ENCODE data around the gene KPNB1. TPM values are rescaled to one million over a fixed set of nuclear protein-coding genes. Genes with fewer than 3 reads are reported as not detected.
A peak's percentile ranks its signal among the peaks of the same experiment; 100 is the strongest.

The KPNB1 gene
- total RNA-seq, 1 donor from 2014 or later: 210 TPM

GRCh38 chr17:47665655-47666054 is 15.9 kb downstream of the KPNB1 start:
- no peak overlapping the region for H3K4me3 ChIP-seq
- ATAC-seq (peak in 1 of 2 donors; percentile 28), DNase-seq (no peak)
- H3K36me3 ChIP-seq: peaks cover 98% of the 10 kb centered on the region
- H3K27ac ChIP-seq: no peak overlapping the region
- no peaks in the 10 kb centered on the region for H3K9me3 ChIP-seq
- peaks cover 8% of the 10 kb centered on the region for H3K4me1 ChIP-seq
- no peak for TF ChIP-seq CTCF (IDR thresholded peaks at IDR 0.05)
- H3K27me3 ChIP-seq (ENCODE audit: low read depth): no peaks in the 10 kb centered on the region
- intact Hi-C loops (cut with DNase I): no loop called here

- H3K36me3 ChIP-seq: peaks cover 98% of the 10 kb centered on the region
- no peak overlapping the region for H3K4me3 ChIP-seq
- H3K9me3 ChIP-seq: no peaks in the 10 kb centered on the region
- ATAC-seq (no peak), DNase-seq (no peak)
- TF ChIP-seq CTCF (IDR thresholded peaks at IDR 0.05): no peak
- H3K27ac ChIP-seq: no peak overlapping the region
- peaks cover 5% of the 10 kb centered on the region for H3K4me1 ChIP-seq
- H3K27me3 ChIP-seq (ENCODE audit: low read depth): no peaks in the 10 kb centered on the region
- intact Hi-C loops (cut with DNase I): no loop called here
Observed at GRCh38 chr17:47669081-47669480, 19.4 kb downstream of the KPNB1 start.

GRCh38 chr17:47670064-47670463 is 20.3 kb downstream of the KPNB1 start:
- Histone ChIP-seq H3K4me1 (peaks cover 5% of the 10 kb centered on the region), H3K9me3 (no peaks in the 10 kb centered on the region), H3K27ac (no peak overlapping the region), H3K36me3 (peaks cover 98% of the 10 kb centered on the region), H3K27me3 (ENCODE audit: low read depth) (no peaks in the 10 kb centered on the region), H3K4me3 (no peak overlapping the region)
- DNase-seq (no peak), ATAC-seq (peak in 1 of 2 donors; percentile 65)
- intact Hi-C loops (cut with DNase I): no loop called here
- TF ChIP-seq CTCF (IDR thresholded peaks at IDR 0.05): no peak

- no peak for DNase-seq
- Histone ChIP-seq H3K36me3 (peaks cover 100% of the 10 kb centered on the region), H3K9me3 (no peaks in the 10 kb centered on the region), H3K4me1 (peaks cover 5% of the 10 kb centered on the region), H3K27ac (no peak overlapping the region), H3K4me3 (no peak overlapping the region), H3K27me3 (ENCODE audit: low read depth) (no peaks in the 10 kb centered on the region)
- TF ChIP-seq CTCF (IDR thresholded peaks at IDR 0.05): no peak
- no peak for ATAC-seq
- intact Hi-C loops (cut with DNase I): no loop called here
Observed at GRCh38 chr17:47674499-47674898, 24.8 kb downstream of the KPNB1 start.

- Histone ChIP-seq H3K27ac (no peak overlapping the region), H3K4me3 (no peak overlapping the region), H3K27me3 (ENCODE audit: low read depth) (no peaks in the 10 kb centered on the region), H3K4me1 (no peaks in the 10 kb centered on the region), H3K36me3 (peaks cover 100% of the 10 kb centered on the region), H3K9me3 (no peaks in the 10 kb centered on the region)
- ATAC-seq (no peak), DNase-seq (no peak)
- no peak for TF ChIP-seq CTCF (IDR thresholded peaks at IDR 0.05)
- intact Hi-C loops (cut with DNase I): no loop called here
Observed at GRCh38 chr17:47675380-47676198, 25.9 kb downstream of the KPNB1 start.

Data from lower lobe of right lung (tissue), 2 donors.